GM12891 (cell line): ENCODE results near the gene SLCO1B1. TPM values are rescaled to one million over a fixed set of nuclear protein-coding genes. Genes with fewer than 3 reads are reported as not detected.
"Not testable (repeated sequence)": the region's sequence is repeated elsewhere in the genome, so short reads cannot be mapped to it uniquely, and the experiment has no call there.

Experiments
- DNase-seq: peaks from one replicate; pipeline ENCODE4 v3.0.0; 2011; ENCODE audit warnings: low spot score; ENCODE audit not compliant: insufficient read length
- FAIRE-seq: peaks from 2 replicates; lab custom pipeline; 2011; peaks lifted over from hg19 to GRCh38; lab: Jason Lieb, UNC
- PAX5 ChIP-seq: IDR thresholded peaks from 2 replicates; pipeline ENCODE4 v1.6.1; 2011; ENCODE audit warnings: low read length, moderate library complexity, mild to moderate bottlenecking; ENCODE audit not compliant: insufficient read depth, severe bottlenecking
- POLR2A ChIP-seq: IDR thresholded peaks from 2 replicates; pipeline ENCODE4 v1.6.1; 2011; ENCODE audit warnings: low read depth, low read length, control low read depth
- POLR2AphosphoS5 ChIP-seq: IDR thresholded peaks from 2 replicates; pipeline ENCODE4 v1.6.1; 2011; ENCODE audit warnings: low read depth, low read length, control low read depth
- POU2F2 ChIP-seq: IDR thresholded peaks from 2 replicates; pipeline ENCODE4 v1.6.1; 2011; ENCODE audit warnings: low read depth, mild to moderate bottlenecking, control low read depth, low read length, moderate library complexity
- SPI1 ChIP-seq: IDR thresholded peaks from 2 replicates; pipeline ENCODE4 v1.6.1; 2011; ENCODE audit warnings: low read depth, low read length, control low read depth
- TAF1 ChIP-seq: IDR thresholded peaks from 2 replicates; pipeline ENCODE4 v1.6.1; 2011; ENCODE audit warnings: low read depth, low read length, control low read depth
- polyA plus RNA-seq: library from polyadenylated mRNA; unstranded; fragments of >200 nt; gene quantifications from one replicate; pipeline ENCODE4 v1.2.1, GENCODE V29; 2012; ENCODE audit warnings: low read depth, missing spikeins, inconsistent platforms; ENCODE audit not compliant: missing spikeins

The SLCO1B1 gene, protein sequence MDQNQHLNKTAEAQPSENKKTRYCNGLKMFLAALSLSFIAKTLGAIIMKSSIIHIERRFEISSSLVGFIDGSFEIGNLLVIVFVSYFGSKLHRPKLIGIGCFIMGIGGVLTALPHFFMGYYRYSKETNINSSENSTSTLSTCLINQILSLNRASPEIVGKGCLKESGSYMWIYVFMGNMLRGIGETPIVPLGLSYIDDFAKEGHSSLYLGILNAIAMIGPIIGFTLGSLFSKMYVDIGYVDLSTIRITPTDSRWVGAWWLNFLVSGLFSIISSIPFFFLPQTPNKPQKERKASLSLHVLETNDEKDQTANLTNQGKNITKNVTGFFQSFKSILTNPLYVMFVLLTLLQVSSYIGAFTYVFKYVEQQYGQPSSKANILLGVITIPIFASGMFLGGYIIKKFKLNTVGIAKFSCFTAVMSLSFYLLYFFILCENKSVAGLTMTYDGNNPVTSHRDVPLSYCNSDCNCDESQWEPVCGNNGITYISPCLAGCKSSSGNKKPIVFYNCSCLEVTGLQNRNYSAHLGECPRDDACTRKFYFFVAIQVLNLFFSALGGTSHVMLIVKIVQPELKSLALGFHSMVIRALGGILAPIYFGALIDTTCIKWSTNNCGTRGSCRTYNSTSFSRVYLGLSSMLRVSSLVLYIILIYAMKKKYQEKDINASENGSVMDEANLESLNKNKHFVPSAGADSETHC
- not detected for polyA plus RNA-seq

DNA sequence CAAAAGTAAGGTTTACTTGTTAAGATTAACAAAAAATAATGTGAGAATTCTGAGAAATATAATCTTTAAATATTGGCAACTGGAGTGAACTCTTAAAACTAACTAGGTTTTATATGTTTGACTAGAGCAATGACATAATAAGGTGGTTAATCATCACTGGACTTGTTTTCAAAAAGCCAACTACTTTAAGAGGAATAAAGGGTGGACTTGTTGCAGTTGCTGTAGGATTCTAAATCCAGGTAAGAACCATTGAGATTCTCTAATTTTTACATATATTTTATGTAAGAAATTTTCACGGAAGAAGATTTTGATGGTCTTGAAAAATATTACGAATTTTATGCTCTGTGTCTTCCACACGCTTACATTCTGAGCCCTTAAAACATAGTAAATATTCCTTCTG lies at the start of gene SLCO1B1:
TSS of gene SLCO1B1 (plus strand) at position 197 of the 400 bp plus-strand sequence. CDS start 10,381 bp downstream, outside the sequence.
- TF ChIP-seq TAF1 (no peak), POU2F2 (no peak), SPI1 (no peak), POLR2A (no peak), PAX5 (no peak), POLR2AphosphoS5 (no peak)
- DNase-seq = no peak
- no peak for FAIRE-seq

DNA sequence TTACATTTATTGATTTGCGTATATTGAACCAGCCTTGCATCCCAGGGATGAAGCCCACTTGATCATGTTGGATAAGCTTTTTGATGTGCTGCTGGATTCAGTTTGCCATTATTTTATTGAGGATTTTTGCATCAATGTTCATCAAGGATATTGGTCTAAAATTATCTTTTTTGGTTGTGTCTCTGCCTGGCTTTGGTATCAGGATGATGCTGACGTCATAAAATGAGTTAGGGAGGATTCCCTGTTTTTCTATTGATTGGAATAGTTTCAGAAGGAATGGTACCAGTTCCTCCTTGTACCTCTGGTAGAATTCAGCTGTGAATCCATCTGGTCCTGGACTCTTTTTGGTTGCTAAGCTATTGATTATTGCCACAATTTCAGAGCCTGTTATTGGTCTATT lies 46.2 kb upstream of the SLCO1B1 start:
- not testable (repeated sequence) for DNase-seq, FAIRE-seq

DNA sequence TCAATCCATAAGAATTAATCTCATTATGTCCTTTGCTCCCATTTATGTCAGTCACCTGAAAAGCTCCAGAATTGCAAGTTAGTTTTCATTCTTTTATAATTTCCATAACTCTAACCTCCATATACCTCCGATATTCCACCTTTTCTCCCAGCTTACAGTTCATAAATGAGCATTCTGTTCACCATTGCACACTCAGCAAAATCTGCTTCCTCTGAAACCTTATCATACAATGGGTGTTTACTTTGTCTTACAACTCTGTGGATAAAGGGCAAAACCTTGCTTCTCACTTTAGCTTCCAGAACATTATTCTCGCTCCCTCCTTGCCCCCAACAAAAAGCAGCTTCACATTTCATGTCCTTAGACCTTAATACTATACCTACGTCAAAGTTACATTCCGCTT lies 19.3 kb upstream of the SLCO1B1 start:
- FAIRE-seq = no peak
- no peak for DNase-seq
- TF ChIP-seq SPI1 (no peak), PAX5 (no peak), TAF1 (no peak), POU2F2 (no peak)

DNA sequence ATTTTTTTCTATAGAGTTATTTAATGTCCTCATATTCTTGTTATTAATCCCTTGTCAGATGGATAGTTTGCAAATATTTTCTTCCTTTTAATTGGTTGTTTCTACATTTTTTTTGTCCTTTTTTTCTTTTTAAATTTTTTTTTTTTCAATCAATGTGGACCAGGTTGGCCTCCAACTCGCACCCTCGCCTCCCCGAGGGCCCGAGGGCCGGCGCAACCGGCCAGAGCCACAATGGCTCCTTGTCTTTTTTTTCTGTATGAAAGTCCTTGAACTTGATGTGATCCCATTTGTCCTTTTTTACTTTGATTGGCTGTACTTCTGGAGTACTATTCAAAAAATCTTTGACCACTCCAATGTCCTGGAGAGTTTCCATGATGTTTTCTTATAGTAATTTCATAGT lies 17.7 kb upstream of the SLCO1B1 start:
- no peak for TF ChIP-seq TAF1
- TF ChIP-seq POU2F2 = no peak
- no peak for TF ChIP-seq SPI1
- TF ChIP-seq POLR2AphosphoS5 = no peak
- no peak for TF ChIP-seq PAX5
- DNase-seq = no peak
- FAIRE-seq = no peak

DNA sequence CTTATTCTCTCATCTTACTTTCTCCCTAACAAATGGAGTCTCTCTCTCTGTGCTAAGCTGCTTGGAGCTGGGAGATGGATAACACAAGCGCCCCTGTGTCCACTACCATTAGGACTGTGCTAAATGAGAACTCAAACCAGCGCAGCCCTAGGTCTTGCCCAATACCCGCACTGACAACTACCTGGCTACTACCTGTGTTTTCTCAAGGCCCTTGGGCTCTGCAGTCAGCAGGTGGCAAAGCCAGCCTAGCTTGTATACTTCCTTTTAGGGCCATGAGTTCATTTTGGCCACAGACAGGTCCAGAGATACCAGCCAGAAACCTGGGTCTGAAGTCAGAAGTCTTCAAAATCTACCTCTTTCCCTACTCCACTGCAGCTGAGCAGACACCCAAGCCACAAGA lies 13.0 kb upstream of the SLCO1B1 start:
- TF ChIP-seq POLR2AphosphoS5 = no peak
- no peak for TF ChIP-seq POU2F2
- no peak for TF ChIP-seq POLR2A
- DNase-seq (no peak), FAIRE-seq (no peak)

DNA sequence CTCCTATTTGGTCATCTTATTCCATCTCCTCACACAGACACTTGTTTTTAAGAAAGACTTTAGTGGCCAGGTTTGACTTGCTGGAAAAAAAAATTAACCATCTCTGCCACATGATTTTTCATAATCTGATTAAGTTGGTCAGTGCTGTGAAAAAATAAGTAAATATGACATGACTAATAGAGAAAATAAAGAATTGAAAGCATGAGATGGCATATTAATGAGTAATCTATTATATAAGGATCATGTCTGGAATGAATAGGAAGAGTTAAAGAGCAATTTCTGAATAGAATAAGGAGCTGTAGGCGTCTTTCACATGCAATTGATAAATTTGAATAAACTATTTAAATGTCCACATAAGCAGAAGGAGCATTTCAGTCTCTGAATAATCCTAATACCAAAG lies 12.2 kb upstream of the SLCO1B1 start:
- FAIRE-seq (no peak), DNase-seq (no peak)
- TF ChIP-seq TAF1 = no peak
- no peak for TF ChIP-seq POLR2AphosphoS5
- no peak for TF ChIP-seq POU2F2
- no peak for TF ChIP-seq POLR2A
- TF ChIP-seq PAX5 = no peak
- TF ChIP-seq SPI1 = no peak

DNA sequence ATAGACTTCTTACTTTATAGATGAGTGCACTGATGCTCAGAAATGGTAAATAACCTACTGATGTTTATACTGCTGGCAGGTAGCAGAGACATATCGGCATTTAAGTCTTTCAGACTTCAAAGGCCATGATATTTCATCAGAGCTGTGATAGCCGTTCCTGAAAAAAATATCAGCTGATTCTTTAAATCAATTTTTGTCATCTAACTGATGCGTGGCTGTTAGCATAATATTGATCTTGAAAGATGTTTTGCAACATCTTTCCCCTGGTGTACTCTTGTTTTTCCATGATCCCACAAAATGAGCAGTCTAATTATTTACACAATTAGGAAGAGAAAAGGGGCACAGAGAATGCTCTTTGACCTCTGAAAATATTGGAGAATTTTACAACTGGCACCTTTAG lies 1.6 kb upstream of the SLCO1B1 start:
- TF ChIP-seq PAX5 (no peak), POLR2A (no peak)
- no peak for DNase-seq
- FAIRE-seq = no peak

DNA sequence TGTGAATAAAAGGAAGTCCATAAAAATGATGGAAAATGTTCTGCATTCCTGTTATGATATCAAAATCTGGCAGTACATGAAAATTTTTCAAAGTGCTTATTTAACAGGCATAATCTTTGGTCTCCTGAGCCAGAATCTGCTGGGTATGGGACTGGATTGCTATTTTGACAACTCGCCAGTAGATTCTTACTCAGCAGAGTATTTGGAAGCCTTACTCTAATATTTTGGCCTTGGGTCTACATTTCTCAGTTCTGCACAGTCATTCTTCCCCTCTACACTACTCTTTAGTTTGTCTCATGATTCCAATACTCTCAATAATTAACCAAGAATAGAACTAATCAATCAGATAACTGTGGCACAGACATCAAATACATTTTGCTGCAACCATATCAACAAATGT lies 1.1 kb upstream of the SLCO1B1 start:
- FAIRE-seq = no peak
- no peak for DNase-seq
- no peak for TF ChIP-seq POU2F2
- no peak for TF ChIP-seq PAX5
- no peak for TF ChIP-seq POLR2AphosphoS5
- no peak for TF ChIP-seq POLR2A
- TF ChIP-seq TAF1 = no peak
- no peak for TF ChIP-seq SPI1

DNA sequence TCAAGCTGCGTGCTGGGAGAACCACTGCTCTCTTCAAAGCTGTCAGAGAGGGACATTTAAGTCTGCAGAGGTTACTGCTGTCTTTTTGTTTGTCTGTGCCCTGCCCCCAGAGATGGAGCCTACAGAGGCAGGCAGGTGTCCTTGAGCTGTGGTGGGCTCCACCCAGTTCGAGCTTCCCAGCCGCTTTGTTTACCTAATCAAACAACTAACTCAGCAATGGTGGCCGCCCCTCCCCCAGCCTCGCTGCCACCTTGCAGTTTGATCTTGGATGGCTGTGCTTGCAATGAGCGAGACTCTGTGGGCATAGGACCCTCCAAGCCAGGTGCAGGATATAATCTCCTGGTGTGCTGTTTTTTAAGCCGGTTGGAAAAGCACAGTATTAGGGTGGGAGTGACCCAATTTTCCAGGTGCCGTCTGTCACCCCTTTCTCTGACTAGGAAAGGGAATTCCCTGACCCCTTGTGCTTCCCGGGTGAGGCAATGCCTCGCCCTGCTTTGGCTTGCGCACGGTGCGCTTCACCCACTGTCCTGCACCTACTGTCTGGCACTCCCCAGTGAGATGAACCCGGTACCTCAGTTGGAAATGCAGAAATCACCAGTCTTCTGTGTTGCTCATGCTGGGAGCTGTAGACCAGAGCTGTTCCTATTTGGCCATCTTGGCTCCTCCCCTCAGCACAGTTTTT lies 6.5 kb downstream of the SLCO1B1 start:
- not testable (repeated sequence) for DNase-seq, FAIRE-seq

DNA sequence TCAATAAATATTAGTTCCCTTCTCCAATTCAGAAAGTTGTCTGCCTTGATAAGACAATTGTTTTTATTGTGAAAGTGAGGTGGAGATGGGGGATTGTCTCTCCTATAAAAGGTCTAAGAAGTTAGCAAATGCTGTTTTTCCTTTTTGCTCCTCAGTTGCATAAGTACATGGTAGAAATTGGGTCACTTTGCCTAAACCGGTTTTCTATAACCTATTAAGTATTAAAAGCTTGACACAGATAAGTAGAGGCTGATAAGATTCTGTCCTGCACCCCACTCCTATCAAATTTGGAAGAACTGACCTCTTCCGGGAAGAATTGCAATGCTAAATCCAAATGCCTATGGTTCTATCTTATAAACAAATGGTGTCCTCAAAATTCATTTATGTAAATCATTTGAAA lies 7.0 kb downstream of the SLCO1B1 start:
- TF ChIP-seq POLR2AphosphoS5 = no peak
- TF ChIP-seq POLR2A = no peak
- TF ChIP-seq POU2F2 = no peak
- TF ChIP-seq TAF1 = no peak
- no peak for TF ChIP-seq SPI1
- TF ChIP-seq PAX5 = no peak
- DNase-seq (no peak), FAIRE-seq (no peak)
